Skeletal muscle satellite cell (primary cell): ENCODE results near the gene SUPT4H1.

Experiments
- H3K27me3 ChIP-seq: 2 replicates; pipeline ENCODE4 v1.7.0; 2013; ENCODE audit warnings: low read length; ENCODE audit not compliant: control insufficient read depth, insufficient read depth
- H3K36me3 ChIP-seq: 2 replicates; pipeline ENCODE4 v1.7.0; 2013; ENCODE audit warnings: mild to moderate bottlenecking, control low read depth, low read length; ENCODE audit not compliant: insufficient read depth
- H3K4me1 ChIP-seq: 2 replicates; pipeline ENCODE4 v1.7.0; 2013; ENCODE audit warnings: low read length; ENCODE audit not compliant: control insufficient read depth, insufficient read depth
- H3K4me2 ChIP-seq: 2 replicates; pipeline ENCODE4 v1.7.0; 2013; ENCODE audit warnings: mild to moderate bottlenecking, low read length
- H3K4me3 ChIP-seq: 2 replicates; pipeline ENCODE4 v1.7.0; 2013; ENCODE audit warnings: low read length
- H3K9ac ChIP-seq: 2 replicates; pipeline ENCODE4 v1.7.0; 2013; ENCODE audit warnings: mild to moderate bottlenecking, low read depth, low read length, moderate library complexity
- H3K9me3 ChIP-seq: replicated peaks from 2 replicates; pipeline ENCODE4 v1.7.0; 2013; ENCODE audit warnings: mild to moderate bottlenecking, control low read depth, low read length

Gene SUPT4H1

GRCh38 chr17:58308985-58309917, 42.8 kb downstream of the SUPT4H1 start:
- no peaks in the 10 kb centered on the region for H3K9me3 ChIP-seq
- no peak overlapping the region for H3K4me2 ChIP-seq
- no peaks in the 10 kb centered on the region for H3K4me1 ChIP-seq
- no peak overlapping the region for H3K9ac ChIP-seq
- H3K4me3 ChIP-seq = no peak overlapping the region
- H3K36me3 ChIP-seq = no peaks in the 10 kb centered on the region
- H3K27me3 ChIP-seq = peaks cover 26% of the 10 kb centered on the region

- H3K4me2 ChIP-seq = no peak overlapping the region
- no peaks in the 10 kb centered on the region for H3K36me3 ChIP-seq
- H3K9me3 ChIP-seq = no peaks in the 10 kb centered on the region
- no peak overlapping the region for H3K9ac ChIP-seq
- no peaks in the 10 kb centered on the region for H3K4me1 ChIP-seq
- no peak overlapping the region for H3K4me3 ChIP-seq
- H3K27me3 ChIP-seq = peaks cover 24% of the 10 kb centered on the region
Measured at GRCh38 chr17:58308173-58308984, 43.6 kb downstream of the SUPT4H1 start.

DNA sequence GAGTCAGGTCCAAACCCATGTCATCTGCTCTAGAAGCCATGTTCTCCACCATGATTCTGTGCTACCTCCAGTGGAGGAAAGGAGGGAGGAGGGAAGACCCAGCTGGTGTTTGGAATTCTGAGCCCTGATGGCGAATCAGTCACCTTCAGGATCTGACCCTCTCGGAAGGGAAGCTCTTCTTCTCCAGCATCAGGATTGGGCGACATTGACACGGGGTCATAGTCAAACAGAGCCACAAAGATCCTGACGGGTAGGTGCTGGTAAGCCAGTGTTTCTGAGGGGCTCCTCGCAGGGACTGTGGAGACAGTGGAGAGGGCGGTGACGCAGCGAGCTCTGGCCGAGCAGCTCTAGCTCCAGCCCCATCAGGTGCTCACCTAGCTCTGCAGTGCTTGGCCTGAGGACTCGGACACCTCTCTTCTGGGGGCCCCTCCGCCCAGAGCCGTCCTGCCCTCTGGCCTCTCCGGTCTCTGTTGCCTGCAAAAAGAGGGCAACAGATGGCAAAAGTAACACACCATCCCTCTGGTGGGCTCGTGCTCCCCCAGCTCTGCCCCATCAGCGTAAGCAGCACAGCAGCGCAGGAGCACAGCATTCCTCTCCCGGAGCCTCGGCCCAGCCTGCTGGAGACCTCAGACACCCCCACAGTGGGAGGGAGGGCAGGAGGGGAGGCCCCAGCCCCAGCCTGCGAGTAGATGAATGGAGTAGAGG, 44.4 kb downstream of the SUPT4H1 start:
- no peaks in the 10 kb centered on the region for H3K36me3 ChIP-seq
- H3K9ac ChIP-seq = no peak overlapping the region
- H3K4me1 ChIP-seq = no peaks in the 10 kb centered on the region
- H3K9me3 ChIP-seq = no peaks in the 10 kb centered on the region
- H3K4me2 ChIP-seq = no peak overlapping the region
- H3K27me3 ChIP-seq = peaks cover 24% of the 10 kb centered on the region
- H3K4me3 ChIP-seq = no peak overlapping the region

- H3K9me3 ChIP-seq = no peaks in the 10 kb centered on the region
- no peaks in the 10 kb centered on the region for H3K36me3 ChIP-seq
- no peak overlapping the region for H3K9ac ChIP-seq
- H3K4me3 ChIP-seq = no peak overlapping the region
- H3K4me2 ChIP-seq = no peak overlapping the region
- H3K4me1 ChIP-seq = no peaks in the 10 kb centered on the region
- H3K27me3 ChIP-seq = peaks cover 26% of the 10 kb centered on the region
Measured at GRCh38 chr17:58306131-58306951, 45.7 kb downstream of the SUPT4H1 start.

GRCh38 chr17:58305626-58306025, 46.4 kb downstream of the SUPT4H1 start:
- Histone ChIP-seq H3K4me2 (no peak overlapping the region), H3K9me3 (no peaks in the 10 kb centered on the region), H3K36me3 (no peaks in the 10 kb centered on the region), H3K9ac (no peak overlapping the region), H3K27me3 (peaks cover 29% of the 10 kb centered on the region), H3K4me1 (no peaks in the 10 kb centered on the region), H3K4me3 (no peak overlapping the region)

DNA sequence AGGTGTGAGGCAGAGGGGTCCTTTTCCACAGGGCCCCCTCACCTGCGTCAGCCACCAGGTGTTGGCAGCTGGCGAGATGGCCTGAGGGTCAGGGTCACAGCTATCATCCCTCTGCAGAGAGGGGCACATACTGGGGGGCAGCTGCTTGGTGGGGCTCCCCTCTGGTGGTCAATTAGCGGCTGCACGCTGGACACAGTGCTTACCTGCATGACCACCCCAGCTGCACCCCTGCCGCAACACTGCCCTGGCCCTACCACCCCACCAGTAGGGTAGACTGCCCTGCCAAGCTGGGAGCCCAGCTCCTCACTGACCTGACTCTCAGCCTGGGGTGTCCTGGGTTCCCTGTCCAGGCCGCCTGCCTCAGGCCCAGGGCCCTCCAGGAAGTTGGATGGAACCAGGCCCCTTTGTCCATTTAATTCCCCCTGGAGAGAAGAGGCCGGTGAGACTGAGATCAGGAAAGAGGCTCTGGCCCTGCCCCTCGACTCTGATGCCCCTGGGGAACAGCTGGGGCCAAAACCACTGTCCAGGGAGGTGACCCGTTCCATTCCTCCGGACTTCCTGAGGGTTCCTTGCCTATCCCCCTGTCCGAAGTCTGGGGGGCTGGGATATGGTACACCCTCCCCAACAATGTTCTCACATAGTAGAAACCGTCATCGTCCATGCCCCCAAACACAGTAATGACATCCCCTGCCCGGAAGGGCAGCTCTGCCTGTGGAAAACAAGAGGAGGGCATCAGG, 47.1 kb downstream of the SUPT4H1 start:
- no peaks in the 10 kb centered on the region for H3K9me3 ChIP-seq
- no peak overlapping the region for H3K9ac ChIP-seq
- peaks cover 34% of the 10 kb centered on the region for H3K27me3 ChIP-seq
- no peak overlapping the region for H3K4me2 ChIP-seq
- H3K4me3 ChIP-seq = no peak overlapping the region
- H3K36me3 ChIP-seq = no peaks in the 10 kb centered on the region
- H3K4me1 ChIP-seq = no peaks in the 10 kb centered on the region

GRCh38 chr17:58303971-58304749, 47.8 kb downstream of the SUPT4H1 start:
- H3K9me3 ChIP-seq = no peaks in the 10 kb centered on the region
- no peak overlapping the region for H3K4me3 ChIP-seq
- peaks cover 40% of the 10 kb centered on the region for H3K27me3 ChIP-seq
- H3K4me2 ChIP-seq = no peak overlapping the region
- no peak overlapping the region for H3K9ac ChIP-seq
- no peaks in the 10 kb centered on the region for H3K36me3 ChIP-seq
- no peaks in the 10 kb centered on the region for H3K4me1 ChIP-seq

GRCh38 chr17:58302919-58303585, 48.9 kb downstream of the SUPT4H1 start:
- Histone ChIP-seq H3K4me1 (no peaks in the 10 kb centered on the region), H3K9ac (no peak overlapping the region), H3K4me2 (no peak overlapping the region)

DNA sequence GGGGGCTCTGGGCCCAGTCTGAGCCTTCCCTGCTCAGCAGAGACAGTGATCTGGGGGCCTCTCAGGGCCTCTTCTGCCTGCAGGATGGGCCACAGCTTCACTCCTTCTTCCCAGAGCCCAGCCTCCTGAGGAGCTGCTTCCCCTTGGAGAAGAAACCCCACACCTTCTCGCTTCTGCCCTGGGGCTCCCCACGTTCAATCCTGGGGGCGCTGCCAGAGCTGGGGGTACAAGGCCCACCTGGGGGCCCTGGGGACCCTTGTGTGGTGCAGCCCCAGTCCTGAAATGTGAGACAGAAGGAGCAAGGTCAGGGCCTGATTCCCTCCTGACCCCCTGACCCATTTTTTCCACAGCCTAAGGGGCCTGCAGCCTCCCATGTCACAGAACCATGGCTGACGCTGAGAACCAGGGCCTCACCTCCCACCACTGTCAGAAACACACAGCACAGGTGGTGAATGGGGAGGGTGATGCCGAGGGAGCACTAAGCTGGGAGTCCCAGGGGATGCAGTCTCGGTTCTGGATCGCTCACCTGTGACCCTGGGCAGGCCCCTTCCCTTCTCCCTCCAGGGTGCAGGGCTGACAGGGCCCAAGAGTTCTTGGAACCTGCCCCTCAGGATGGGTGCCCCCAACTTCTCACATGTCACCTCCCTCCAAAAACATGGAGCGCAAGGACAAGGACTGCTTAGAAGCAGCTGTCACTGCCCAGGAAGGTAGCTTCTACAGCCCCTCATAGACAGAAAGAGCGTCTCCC, 49.7 kb downstream of the SUPT4H1 start:
- no peak overlapping the region for H3K4me2 ChIP-seq
- H3K36me3 ChIP-seq = no peaks in the 10 kb centered on the region
- peaks cover 39% of the 10 kb centered on the region for H3K27me3 ChIP-seq
- H3K4me3 ChIP-seq = no peak overlapping the region
- no peak overlapping the region for H3K9ac ChIP-seq
- no peaks in the 10 kb centered on the region for H3K4me1 ChIP-seq
- H3K9me3 ChIP-seq = no peaks in the 10 kb centered on the region

More at GRCh38 chr17:58302919-58303585, 48.9 kb downstream of the SUPT4H1 start:
- no peak overlapping the region for H3K4me3 ChIP-seq
- H3K36me3 ChIP-seq = no peaks in the 10 kb centered on the region
- H3K27me3 ChIP-seq = peaks cover 40% of the 10 kb centered on the region
- no peaks in the 10 kb centered on the region for H3K9me3 ChIP-seq
